NCI-H187 treated with DMSO at 0.1 percent for 48 hours (cell line): Measurements from ENCODE around the gene PALMD.

ENCODE experiments used
- DNase-seq: peaks from one replicate; lab custom pipeline; 2025; lab: John Stamatoyannopoulos, UW

Gene PALMD

DNA sequence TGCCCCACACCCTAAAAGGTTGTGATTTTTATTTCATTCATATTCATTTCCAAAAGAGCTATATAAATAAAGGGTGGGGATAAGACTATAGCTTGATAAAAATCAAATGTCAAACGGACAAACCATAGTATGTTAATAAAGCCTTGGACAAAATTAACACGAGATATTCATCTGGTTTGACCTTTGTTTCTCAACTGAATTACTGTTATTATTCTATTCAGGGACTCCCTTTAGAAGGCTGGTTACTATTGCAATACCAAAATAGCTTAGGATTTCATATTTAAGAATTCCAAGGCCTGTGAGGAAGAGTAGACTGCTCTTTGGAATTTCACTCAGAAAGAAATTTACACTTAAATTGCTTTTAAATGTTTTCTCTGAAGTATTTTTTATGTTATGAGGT is 10.2 kb upstream of the PALMD start:
- DNase-seq: no peak

DNA sequence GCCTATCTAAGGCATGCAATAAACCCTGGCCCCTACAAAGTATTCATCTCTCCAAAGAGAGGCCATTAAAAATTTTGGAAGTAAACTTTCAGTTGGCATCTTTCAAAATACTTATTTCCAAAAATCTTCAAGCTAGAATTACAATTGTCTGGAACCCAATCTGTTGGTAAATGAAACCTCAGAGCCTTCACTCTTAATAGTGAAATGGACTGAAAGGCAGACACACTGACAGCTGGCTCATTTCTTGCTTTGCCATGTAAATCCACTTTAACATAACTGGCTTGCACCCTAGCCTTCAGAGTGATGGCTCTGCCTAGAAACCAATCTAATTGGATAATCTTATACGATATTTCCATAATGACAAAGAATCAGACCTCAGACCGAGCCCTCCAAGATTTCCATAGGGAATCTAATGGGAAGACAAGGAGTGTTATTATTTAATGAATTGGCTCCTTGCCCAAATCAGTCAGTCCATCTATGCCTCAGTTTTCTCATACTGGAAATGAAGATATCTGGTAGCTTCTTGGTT is 9.2 kb upstream of the PALMD start:
- no peak for DNase-seq

- no peak for DNase-seq
These were observed 7.1 kb upstream of the PALMD start for GRCh38 chr1:99638853-99639252.

DNA sequence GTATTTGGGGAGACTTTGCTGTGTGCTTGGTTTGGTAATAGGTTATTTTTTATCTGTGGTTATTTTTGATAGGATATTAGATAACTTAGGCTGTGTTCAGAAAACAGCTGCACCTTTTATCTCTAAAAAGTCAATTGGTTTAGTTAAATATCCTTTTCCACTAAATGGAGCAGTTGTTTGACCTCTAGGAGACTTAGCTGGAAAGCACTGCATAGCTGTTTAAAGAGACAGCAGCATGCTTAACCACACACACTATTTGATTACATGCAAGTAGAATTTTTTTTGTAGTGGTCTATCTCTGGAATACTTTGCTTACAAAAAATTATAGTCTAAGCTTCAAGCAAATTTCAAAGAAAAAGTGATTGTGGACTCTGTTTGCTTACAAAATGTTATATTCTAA is 6.5 kb upstream of the PALMD start:
- DNase-seq: no peak

- no peak for DNase-seq
These were observed 6.0 kb upstream of the PALMD start for GRCh38 chr1:99639945-99640344.

DNA sequence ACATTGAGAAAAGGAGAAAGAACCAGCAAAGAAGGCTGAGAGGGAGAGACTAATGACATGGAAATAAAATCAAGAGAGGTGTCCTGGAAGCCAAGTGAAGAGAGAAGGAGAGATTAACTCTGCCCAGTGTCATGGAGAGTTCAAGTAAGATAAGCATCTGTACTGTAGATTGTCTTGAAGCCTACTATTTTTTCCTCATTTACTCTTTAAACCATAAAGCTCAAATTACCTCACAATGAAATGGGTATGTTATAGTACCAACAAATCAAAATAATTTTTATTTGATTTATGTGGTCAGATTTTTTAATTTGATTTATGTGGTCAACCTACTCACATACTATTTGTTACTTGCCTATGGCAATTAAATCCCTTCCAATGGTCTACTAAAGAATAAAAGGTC is 5.2 kb upstream of the PALMD start:
- DNase-seq: no peak

DNA sequence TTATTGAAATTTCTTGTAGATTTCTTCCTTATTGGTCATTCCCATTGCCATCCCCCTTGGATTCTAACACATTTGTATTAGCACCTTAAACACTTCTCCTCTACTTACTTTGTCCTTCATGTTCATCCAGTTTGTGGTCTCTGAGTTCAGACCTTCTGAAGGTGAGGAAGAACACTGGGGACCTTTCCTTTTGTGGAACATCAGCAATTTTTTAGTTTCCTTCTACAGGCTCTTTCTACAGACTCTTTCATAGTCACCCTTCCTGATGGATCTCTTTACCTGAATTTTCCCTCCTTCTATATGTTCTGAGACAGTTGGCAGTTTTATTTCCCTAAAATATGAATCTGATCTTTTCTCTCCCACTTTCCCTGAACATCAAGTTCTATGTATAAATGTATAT is 4.4 kb upstream of the PALMD start:
- DNase-seq: no peak

DNA sequence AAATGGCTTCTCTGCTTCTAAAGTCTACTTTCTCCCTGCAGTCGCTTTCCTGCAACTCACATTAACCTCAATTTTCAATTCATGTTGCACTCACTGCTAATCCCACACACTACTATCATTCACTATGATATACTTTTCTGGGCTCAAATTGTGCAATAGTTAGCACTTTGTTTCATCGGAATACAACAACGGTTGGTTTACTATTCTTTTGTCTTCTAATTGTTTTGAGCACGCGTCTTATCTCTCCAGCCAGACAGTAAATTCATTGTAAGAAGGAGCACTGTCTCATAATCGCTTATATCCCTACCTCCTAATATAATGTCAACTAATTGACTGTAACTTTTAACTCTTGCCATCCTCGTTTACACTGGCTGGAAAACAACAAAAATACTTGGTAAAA is 3.9 kb upstream of the PALMD start:
- no peak for DNase-seq

DNA sequence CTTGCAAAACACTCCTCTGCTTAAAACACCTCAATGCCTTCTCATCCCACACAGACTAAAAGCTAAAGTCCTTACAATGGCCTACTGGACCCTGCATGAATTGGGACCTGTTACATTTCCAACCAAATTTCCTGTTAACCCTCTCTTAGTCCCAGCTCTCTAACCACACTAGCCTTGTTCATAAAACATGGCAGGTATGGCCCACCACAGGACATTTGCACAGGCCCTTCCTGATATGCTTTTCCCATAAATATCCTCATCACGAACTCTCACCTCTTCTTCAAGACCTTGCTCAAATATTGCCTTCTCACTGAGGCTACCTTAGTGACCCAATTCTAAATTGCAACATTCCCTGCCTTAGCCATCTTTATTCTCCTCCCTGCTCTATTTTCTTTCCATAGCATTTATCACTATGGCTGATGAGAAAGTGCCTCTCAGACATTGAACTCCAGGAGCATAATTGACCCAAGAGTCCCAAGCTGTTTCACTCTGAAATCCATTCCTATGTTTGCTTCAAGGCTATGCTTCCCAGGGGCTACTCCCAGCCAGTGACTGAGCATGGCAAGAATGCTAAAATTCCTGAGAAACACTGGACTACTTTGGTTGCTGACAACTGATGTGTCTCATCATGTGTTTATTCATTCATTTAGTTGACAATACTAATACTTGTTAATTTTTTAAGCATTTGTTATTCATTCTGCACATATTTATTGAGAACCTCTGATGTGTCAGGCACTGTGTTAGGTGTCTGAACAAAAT is 2.7 kb upstream of the PALMD start:
- no peak for DNase-seq

- DNase-seq: no peak
These were observed 1.5 kb upstream of the PALMD start for GRCh38 chr1:99644279-99645004.

GRCh38 chr1:99645203-99645602 is 710 bp upstream of the PALMD start:
- no peak for DNase-seq

- DNase-seq: no peak
These were observed 955 bp downstream of the PALMD start for GRCh38 chr1:99646868-99647267.

DNA sequence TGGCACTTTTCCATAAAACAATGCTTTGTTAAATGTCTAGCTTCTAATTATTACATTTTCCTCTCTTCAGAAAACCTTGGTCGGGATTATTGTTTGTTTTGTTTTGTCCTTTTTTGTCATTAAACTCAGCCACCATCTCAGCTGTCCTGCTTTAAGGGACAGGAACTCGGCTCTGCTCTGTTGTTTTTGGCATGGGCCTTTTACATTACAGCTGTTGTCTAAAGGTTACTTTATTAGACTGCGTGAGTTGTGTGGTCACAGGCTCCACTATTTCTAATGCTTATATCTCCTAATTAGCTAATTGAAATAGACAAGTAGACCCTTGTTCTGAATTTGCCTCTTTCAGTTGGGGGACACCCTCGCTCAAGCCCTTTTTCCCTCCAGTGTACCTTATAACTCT is 1.6 kb downstream of the PALMD start:
- DNase-seq: no peak

DNA sequence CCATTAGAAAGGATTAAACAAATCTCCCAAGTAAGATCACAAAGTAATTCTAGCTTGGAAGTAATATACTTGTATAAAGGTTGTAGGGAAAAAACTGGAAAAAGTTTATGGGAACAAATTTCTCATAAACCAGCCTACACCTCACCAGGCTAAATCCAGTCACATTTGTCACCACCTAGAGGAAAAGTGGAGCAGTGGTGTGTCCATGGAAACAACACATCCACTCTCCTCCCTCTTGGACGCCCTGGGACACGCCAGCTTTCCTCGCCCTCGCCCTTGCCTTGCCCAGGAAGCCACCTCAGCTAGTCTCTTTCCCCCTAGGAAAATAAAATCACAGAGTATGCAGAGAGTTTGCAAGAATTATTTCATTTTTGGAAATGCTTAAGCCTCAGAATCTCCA is 2.2 kb downstream of the PALMD start:
- no peak for DNase-seq

DNA sequence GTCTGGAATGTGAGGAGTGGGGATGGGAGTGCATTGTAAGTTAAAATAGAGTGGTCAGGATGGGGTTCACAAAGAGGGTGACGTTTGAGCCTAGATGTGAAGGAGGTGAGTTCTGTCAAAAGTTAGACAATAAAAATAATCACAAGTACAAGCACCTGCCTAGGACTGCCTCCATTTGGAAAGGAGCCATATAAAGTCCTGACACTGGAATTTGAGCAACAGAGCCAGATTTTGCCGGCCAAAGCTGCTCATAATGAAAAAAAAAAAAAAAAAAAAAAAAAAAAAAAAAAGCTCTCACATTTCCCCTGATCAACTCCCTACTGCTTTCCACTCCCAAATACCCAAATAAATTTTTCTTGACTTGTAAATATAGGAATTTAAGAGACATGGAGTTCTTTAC is 4.1 kb downstream of the PALMD start:
- no peak for DNase-seq

DNA sequence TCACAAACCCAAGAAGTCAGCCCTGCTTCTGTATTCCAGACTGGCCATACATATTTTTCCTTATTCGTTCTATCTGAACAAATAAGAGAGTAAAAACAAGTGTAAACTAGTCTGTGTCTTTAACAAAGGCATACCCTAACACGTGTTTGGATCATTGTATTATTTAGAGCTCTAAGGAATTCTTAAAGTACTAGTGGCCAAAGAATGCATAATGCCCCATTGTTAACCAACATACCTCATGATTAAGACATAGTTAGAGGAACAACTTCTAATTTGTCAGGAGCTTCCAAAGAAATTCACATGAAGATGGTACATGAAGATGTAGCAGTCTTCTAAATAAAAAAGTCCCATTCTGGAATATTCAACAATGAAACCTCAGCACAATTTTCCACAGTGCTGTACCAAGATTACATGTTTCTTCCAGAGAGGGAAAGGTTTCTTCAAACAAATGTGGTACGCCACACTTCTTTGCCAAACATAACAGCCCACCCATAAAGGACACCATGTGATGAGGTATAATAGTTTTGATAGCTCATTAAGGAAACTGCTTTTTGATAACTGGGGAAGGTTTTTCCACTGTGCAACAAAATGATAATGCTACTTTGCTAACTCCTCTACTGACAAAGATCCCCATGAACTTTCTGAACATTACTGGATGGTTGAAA is 5.0 kb downstream of the PALMD start:
- no peak for DNase-seq

DNA sequence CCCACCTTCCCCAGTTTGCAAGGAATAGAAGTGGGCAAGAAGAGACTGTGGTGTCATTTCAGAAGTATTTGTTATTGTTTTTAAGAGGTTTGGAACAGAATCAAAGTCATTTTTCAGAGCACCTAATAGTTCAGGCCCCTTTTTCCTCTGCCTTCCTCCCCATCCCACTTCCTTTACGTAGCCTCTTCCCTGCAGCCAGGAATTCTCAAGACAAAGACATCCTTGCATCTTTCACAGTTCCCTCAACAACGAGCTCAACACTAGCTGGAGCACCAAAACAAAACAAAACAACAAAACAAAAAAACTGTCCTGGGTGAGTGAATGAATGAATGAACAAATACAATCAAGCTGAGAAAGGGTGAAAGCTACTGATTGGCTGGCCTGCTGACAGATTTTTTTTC is 7.0 kb downstream of the PALMD start:
- no peak for DNase-seq

DNA sequence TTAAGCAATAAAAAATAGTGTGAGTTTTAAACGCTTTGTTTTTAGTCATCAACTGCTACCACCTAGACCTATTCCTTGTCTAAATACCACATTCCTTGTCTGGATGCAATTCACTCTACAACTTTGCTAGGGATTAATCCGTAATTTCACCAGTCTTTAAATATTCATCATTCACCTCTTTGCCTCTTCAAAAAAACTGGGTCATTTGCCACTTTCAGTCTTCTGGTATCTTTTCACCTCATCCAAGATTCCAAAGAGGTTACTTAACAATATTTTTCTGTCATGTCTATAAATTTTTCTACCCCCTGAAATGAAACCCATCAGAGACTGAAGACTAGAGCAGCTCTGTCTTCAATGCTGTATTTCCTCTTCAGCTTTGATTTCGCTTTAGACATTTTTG is 9.5 kb downstream of the PALMD start:
- no peak for DNase-seq

GRCh38 chr1:99656701-99657100 is 10.8 kb downstream of the PALMD start:
- no peak for DNase-seq

DNA sequence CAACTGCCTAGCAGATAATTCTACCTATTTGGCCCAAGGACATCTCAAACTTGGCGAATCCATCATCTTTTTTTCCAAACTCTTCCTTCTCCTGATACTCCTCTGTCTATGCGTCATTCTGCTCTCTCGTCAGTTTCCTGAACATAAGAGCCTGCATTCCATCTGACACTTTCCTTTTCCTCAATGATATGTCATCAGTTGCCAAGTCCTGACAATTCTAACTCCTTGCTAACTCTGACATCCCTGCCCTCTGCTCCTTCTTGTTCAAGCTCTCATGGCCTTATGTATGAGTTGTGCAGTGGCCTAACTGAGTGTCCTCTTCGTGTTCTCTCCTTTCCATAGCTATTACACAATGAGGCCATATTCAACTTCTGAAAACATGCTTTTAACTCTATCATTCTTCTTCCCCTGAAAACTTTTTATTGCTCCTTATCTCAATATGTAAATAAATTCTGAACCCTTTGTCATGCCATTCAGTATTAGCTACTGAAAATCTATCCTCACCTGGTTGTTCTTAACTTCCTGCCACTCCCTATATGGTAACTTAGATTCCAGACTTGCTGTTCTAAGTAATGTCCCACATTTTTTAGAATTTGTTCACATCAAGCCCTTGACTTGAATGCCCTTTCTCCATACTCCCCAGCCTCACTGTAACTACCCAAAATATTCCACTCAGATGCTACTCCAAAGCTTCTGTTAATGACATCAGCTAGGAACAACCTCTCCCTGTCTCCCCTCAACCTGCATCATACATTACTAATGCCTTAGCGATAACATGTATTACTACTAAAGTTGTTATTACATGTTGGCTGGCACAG is 11.5 kb downstream of the PALMD start:
- DNase-seq: no peak

GRCh38 chr1:99658031-99658290 is 12.0 kb downstream of the PALMD start:
- no peak for DNase-seq

- no peak for DNase-seq
These were observed 13.9 kb downstream of the PALMD start for GRCh38 chr1:99659755-99660210.
